Neural crest cell (in vitro differentiated cells): Measurements from ENCODE around the gene SPEG. TPM values are rescaled to one million over a fixed set of nuclear protein-coding genes. Genes with fewer than 3 reads are reported as not detected.
A peak's percentile ranks its signal among the peaks of the same experiment; 100 is the strongest.

Experiments
- DNase-seq: peaks from one replicate; pipeline ENCODE4 v3.0.0; 2021; ENCODE audit warnings: low read depth, mixed read lengths, low spot score
- H3K27ac Mint-ChIP-seq: one replicate; pipeline ENCODE4 v1.8.0; 2021; ENCODE audit warnings: mild to moderate bottlenecking, mixed read lengths; ENCODE audit not compliant: unreplicated experiment
- H3K27me3 Mint-ChIP-seq: 2 replicates; pipeline ENCODE4 v1.8.0; 2021; ENCODE audit warnings: low read depth, mild to moderate bottlenecking, mixed read lengths
- H3K36me3 Mint-ChIP-seq: 2 replicates; pipeline ENCODE4 v1.8.0; 2021; ENCODE audit warnings: low read depth, mild to moderate bottlenecking, mixed read lengths
- H3K4me1 Mint-ChIP-seq: 2 replicates; pipeline ENCODE4 v1.8.0; 2021; ENCODE audit warnings: mixed read lengths
- H3K4me3 Mint-ChIP-seq: one replicate; pipeline ENCODE4 v1.8.0; 2021; ENCODE audit warnings: mild to moderate bottlenecking, mixed read lengths
- H3K9me3 Mint-ChIP-seq: 2 replicates; pipeline ENCODE4 v1.8.0; 2021; ENCODE audit warnings: mixed read lengths
- total RNA-seq: library from RNA; stranded (reverse); gene quantifications from 2 replicates; pipeline ENCODE4 v1.2.1, GENCODE V29; 2021
- TF ChIP-seq, protein P1 (sequence below): fragments of 200-600 bp; sonication (generic); conservative IDR thresholded peaks from 2 replicates; pipeline ENCODE4 v1.5.0; 2021; ENCODE audit warnings: antibody characterized with exemption, mild to moderate bottlenecking

The SPEG gene
- total RNA-seq, 1 donor from 2014 or later, result 13.4 TPM

DNA sequence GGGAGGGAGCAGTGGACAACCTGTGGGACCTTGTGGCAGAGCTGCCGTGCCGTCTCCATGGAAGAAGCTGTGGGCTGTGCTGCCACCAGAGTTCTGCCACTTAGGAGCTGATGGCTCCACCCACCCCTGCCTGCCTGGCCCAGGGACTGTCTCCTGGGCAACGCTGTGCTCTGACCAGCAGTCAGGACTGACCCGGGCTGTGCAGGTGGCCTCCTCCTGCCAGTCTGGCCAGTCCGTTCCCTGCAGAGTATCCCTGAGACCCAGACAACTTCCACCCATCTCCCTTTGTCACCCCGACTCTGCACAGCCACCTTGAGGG lies 92.4 kb downstream of the SPEG start:
- no peak for DNase-seq
- TF ChIP-seq, protein P1, sequence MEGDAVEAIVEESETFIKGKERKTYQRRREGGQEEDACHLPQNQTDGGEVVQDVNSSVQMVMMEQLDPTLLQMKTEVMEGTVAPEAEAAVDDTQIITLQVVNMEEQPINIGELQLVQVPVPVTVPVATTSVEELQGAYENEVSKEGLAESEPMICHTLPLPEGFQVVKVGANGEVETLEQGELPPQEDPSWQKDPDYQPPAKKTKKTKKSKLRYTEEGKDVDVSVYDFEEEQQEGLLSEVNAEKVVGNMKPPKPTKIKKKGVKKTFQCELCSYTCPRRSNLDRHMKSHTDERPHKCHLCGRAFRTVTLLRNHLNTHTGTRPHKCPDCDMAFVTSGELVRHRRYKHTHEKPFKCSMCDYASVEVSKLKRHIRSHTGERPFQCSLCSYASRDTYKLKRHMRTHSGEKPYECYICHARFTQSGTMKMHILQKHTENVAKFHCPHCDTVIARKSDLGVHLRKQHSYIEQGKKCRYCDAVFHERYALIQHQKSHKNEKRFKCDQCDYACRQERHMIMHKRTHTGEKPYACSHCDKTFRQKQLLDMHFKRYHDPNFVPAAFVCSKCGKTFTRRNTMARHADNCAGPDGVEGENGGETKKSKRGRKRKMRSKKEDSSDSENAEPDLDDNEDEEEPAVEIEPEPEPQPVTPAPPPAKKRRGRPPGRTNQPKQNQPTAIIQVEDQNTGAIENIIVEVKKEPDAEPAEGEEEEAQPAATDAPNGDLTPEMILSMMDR, result no peak
- peaks cover 55% of the 10 kb centered on the region for H3K27me3 Mint-ChIP-seq
- no peaks in the 10 kb centered on the region for H3K36me3 Mint-ChIP-seq
- no peak overlapping the region for H3K4me3 Mint-ChIP-seq
- peaks cover 50% of the 10 kb centered on the region for H3K4me1 Mint-ChIP-seq
- H3K9me3 Mint-ChIP-seq, result no peaks in the 10 kb centered on the region
- no peak overlapping the region for H3K27ac Mint-ChIP-seq

DNA sequence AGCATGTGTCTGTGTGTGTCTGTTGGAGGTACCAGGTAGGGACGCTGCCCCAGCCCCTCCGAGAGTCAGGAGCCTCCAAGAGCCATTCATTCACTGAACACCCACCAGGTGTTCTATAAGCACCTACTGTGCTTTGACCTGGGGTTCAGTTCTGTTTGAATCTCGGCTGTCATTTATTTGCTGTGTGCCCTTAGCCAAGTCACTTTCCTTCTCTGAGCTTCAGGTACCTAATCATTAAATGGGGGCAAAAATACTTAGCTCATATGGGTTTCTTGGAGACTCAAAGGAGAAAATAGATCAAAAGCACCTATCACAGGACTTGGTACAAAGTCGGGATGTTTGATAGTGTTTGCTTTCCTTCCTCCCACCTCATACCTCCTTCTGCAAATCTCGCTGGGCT lies 92.8 kb downstream of the SPEG start:
- peaks cover 49% of the 10 kb centered on the region for H3K4me1 Mint-ChIP-seq
- no peak for DNase-seq
- H3K4me3 Mint-ChIP-seq, result no peak overlapping the region
- H3K27ac Mint-ChIP-seq, result no peak overlapping the region
- TF ChIP-seq, protein P1, result no peak
- no peaks in the 10 kb centered on the region for H3K9me3 Mint-ChIP-seq
- peaks cover 55% of the 10 kb centered on the region for H3K27me3 Mint-ChIP-seq
- no peaks in the 10 kb centered on the region for H3K36me3 Mint-ChIP-seq

DNA sequence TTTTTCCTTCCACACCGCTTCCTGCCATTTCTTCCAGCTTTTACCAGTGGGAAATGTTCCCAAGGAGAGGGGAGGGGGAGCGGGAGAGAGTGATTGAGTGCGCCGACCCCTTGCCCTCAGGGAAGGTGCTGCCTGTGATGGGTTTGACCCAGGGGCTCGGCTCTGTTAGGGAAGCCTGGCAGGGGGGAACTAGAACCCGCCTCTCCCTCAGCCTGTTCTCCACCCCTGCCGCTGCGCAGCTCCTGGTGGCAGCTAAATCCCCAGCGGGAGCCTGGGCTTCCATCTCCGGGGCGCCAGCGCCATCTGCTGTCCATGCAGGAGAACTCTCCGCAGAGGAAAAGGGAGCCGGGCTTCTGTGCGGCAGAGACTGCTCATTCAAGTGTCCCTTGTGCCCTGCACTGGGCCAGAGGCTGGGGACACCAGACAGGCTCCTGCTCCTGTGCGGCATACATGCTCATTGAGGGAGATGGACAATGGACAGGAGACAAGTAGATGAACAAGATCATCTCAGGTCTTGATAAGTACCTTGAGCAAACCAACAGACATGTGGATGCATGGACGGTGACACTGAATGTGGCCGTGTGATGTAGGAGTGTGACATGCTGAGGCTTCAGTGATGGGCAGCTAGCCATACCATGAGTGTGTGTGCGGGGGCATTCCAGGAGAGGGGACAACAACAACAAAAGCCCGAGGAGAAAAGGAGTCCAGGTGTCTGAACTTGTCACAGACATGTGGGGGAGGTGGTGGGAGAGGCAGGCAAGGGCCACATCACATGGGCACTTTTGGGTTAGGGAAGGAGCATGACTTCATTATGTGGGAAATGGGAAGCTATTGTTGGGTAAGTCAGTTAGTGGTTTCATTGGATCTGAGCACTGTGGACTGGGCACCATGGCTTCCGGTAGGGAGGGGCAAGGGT lies 95.7 kb downstream of the SPEG start:
- Mint-ChIP-seq H3K4me1 (peaks cover 40% of the 10 kb centered on the region), H3K36me3 (no peaks in the 10 kb centered on the region), H3K27me3 (peaks cover 53% of the 10 kb centered on the region), H3K9me3 (no peaks in the 10 kb centered on the region), H3K4me3 (no peak overlapping the region), H3K27ac (no peak overlapping the region)
- TF ChIP-seq, protein P1, result peak; percentile 97
- peak; percentile 97 for DNase-seq

DNA sequence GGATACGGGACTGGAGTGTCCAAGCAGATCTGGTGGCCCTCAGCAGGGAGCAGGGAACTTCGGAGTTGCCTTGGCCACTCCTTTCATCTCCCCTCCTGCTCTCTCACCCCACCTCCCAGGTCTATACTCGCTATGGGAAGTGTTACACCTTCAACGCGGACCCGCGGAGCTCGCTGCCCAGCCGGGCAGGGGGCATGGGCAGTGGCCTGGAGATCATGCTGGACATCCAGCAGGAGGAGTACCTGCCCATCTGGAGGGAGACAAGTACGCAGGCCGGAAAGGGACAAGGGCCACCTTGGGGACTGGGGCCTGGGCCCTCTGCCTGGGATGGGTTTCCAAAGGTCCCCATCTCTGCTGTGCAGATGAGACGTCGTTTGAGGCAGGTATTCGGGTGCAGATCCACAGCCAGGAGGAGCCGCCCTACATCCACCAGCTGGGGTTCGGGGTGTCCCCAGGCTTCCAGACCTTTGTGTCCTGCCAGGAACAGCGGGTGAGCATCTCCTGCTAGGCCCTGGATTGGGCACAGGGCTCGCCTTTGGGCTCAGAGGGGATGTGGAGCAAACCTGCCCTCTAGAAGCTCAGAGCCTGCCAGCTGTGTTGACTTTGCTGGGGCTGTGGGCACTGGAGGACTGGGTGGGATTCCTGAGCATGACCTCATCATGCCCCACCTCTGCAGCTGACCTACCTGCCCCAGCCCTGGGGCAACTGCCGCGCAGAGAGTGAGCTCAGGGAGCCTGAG lies 97.2 kb downstream of the SPEG start:
- Mint-ChIP-seq H3K36me3 (no peaks in the 10 kb centered on the region), H3K4me1 (peaks cover 31% of the 10 kb centered on the region), H3K4me3 (no peak overlapping the region), H3K27ac (no peak overlapping the region), H3K27me3 (peaks cover 48% of the 10 kb centered on the region), H3K9me3 (no peaks in the 10 kb centered on the region)
- no peak for DNase-seq
- TF ChIP-seq, protein P1, result no peak

DNA sequence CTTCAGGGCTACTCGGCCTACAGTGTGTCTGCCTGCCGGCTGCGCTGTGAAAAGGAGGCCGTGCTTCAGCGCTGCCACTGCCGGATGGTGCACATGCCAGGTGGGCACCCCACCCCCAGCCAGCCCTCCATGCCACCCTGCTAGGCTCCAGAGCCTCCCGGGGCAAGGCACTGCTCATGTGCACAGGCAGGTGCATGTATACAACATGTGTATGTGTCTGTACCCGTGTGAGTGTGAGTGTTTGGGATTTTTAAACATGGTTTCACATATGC lies 97.7 kb downstream of the SPEG start:
- Mint-ChIP-seq H3K4me3 (no peak overlapping the region), H3K27ac (no peak overlapping the region), H3K27me3 (peaks cover 46% of the 10 kb centered on the region), H3K36me3 (no peaks in the 10 kb centered on the region), H3K9me3 (no peaks in the 10 kb centered on the region), H3K4me1 (peaks cover 31% of the 10 kb centered on the region)
- TF ChIP-seq, protein P1, result no peak
- DNase-seq, result no peak
